IPS-NIHi7 (cell line): Measurements from ENCODE around the gene SNED1.

Experiments
- DNase-seq: peaks from one replicate; pipeline ENCODE4 v3.0.0; 2012; ENCODE audit warnings: mixed read lengths; ENCODE audit errors: extremely low spot score

Gene SNED1

GRCh38 chr2:241128266-241128665 lies 129.8 kb downstream of the SNED1 start:
- DNase-seq: no peak

DNA sequence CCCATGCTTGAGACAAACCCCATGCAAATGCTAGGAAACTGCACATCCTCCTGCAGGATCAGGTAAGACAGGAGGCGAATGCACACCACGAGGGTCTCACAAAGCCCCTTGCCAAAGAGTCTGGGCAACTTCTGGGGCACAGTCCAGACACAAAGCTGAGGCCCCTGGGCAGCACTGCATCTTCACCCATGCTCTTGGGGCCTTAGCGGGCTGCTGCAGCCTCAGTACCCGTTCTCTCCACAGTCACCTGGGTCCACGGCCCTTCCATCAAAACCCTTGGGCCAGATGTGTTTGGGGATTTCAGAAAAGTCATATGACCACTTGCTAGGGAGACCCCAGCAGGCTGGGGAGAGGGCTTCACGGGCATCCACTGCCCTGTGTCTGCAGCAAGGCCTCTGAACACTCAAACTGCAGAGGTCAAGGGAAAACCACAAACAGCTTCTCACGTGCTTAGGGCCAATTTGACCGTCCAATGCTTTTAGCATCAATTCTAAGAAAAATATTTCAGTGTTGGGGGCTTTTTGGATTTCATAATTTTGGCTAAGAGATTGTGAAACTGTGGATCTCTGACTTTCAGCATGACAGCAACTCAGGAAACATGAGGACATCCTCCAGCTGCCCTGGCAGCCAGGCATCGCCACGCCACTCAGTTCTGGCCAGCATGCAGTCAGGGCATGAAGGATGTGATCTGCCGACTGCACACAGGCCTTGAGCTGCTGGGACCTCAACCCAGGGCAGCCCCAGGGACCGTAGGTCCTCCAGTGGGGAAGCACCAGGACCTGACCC lies 130.9 kb downstream of the SNED1 start:
- DNase-seq: no peak

GRCh38 chr2:241130316-241130715 lies 131.9 kb downstream of the SNED1 start:
- DNase-seq: no peak

DNA sequence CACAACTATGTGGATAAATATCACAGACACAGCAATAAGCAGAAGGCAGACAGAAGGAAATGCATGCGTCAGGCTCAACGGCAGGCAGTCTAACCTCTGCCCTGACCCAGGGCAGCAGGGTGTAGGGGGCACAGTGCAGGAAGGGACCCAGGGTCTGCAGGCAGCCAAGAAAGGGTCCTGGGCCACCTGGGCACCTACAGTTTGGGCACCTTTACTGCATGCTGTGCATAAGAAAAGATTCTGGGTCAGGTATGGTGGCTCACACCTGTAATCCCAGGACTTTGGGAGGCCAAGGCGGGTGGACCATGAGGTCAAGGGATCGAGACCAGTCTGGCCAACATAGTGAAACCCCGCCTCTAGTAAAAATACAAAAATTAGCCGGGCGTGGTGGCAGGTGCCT lies 133.1 kb downstream of the SNED1 start:
- DNase-seq: no peak

DNA sequence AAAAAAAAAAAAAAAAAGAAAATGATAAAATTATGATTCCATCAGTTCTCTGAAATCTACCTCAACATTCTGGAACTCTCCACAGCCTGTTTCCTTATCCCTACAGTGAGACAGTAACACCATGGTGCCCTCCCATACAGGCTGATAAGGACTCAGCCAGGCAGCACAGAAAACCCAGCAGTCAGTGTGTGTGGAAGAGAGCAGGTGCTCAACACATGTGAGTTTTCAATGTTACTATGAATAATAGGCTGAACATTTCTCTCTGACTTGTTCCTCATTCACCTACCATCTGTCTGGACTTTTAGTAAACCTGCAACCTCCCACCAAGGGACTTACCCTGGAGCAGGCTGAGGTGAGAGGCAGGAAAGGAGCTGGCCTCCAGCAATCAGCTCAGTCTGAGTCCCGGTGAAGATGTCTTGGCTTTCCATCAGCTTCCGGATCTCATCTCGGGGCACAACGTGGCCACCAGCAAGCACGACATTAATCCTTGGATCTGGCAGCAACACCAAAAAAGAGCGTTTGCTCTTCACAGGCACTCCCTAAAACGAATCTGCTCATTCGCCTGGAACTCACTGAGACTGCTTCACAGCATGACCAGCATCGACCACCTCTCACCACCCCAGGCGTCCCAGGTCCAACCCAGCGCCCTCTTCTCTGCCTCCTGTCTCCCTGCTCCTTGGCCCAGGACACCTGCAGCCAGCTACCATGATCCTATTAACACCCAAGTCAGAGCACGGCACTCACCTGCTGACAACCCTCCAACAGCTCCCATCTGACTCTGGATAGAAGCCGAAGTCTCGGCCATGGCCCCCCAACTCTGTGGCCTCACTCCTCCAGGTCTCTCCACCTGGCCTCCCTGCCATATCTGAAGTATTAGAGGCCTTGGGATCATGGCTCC lies 134.4 kb downstream of the SNED1 start:
- DNase-seq: no peak

- no peak for DNase-seq
Measured at GRCh38 chr2:241133436-241133820, 135.0 kb downstream of the SNED1 start.

- DNase-seq: no peak
Measured at GRCh38 chr2:241134711-241135110, 136.3 kb downstream of the SNED1 start.

DNA sequence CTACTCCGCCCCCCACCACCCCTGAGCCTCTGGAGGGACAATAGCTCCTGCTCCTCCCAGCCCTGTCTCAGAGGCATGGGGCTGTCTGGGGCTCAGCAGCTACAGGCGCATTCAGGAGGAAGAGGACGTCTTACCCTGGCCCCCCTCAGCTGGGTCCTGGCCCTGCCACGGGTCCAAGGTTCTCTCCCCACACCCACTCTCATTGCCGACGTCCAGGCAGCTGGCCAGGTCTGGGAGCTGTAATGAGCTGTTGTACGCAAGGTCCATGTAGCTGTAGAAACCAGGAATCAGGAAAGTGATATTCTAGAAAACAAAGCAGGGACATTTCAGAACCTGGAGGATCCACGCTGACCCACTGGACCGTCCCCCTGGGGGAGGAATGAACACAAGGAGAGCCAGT lies 137.3 kb downstream of the SNED1 start:
- DNase-seq: no peak

- DNase-seq: no peak
Measured at GRCh38 chr2:241136191-241136590, 137.8 kb downstream of the SNED1 start.

- DNase-seq: no peak
Measured at GRCh38 chr2:241136661-241137260, 138.3 kb downstream of the SNED1 start.

GRCh38 chr2:241137276-241138190 lies 139.1 kb downstream of the SNED1 start:
- no peak for DNase-seq

- no peak for DNase-seq
Measured at GRCh38 chr2:241138471-241138870, 140.1 kb downstream of the SNED1 start.

- no peak for DNase-seq
Measured at GRCh38 chr2:241139531-241140444, 141.4 kb downstream of the SNED1 start.

- no peak for DNase-seq
Measured at GRCh38 chr2:241140445-241140840, 142.0 kb downstream of the SNED1 start.

DNA sequence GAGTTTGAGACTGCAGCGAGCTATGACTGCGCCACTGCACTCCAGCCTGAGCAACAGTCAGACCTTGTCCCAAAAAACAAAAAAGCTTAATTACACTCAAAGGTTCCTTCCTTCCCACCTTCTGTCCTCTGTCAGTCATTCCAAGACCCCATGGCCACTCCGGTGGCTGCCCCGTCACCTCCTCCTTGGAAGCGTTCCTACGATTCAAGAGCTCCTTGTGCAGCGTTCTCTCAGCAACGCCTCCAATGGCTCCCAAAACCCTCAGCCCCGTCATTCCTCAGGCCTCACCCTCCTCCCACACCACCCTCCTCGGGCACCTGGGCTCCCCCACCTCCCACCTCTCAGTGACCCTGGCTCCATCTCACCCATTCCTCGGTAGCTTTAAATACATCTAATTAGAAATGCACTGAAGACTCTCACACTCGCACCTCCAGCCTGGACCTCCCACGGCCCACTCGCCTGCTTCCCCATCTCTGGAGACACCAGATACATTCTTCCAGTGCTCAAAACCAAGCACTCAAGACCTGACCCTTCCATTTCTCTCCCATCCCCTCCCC lies 142.9 kb downstream of the SNED1 start:
- no peak for DNase-seq

GRCh38 chr2:241142063-241142462 lies 143.6 kb downstream of the SNED1 start:
- no peak for DNase-seq

- no peak for DNase-seq
Measured at GRCh38 chr2:241142593-241142992, 144.2 kb downstream of the SNED1 start.
